H9 (cell line): ENCODE measurements around the gene HCN1. TPM values are rescaled to one million over a fixed set of nuclear protein-coding genes. Genes with fewer than 3 reads are reported as not detected.

Experiments used
- DNase-seq: peaks from one replicate; pipeline ENCODE4 v3.0.0-alpha.2; 2017
- H2AFZ ChIP-seq: one replicate; pipeline ENCODE4 v1.6.1; 2013; ENCODE audit warnings: mild to moderate bottlenecking, low read length, control low read depth, moderate library complexity
- H2AK5ac ChIP-seq: 2 replicates; pipeline ENCODE4 v1.6.1; 2013; ENCODE audit warnings: low read length, control low read depth, mixed read lengths; ENCODE audit not compliant: insufficient read length
- H2BK120ac ChIP-seq: one replicate; pipeline ENCODE4 v1.6.1; 2013; ENCODE audit warnings: low read depth, mild to moderate bottlenecking, low read length, control low read depth, inconsistent platforms; ENCODE audit not compliant: poor library complexity, severe bottlenecking
- H2BK12ac ChIP-seq: 2 replicates; pipeline ENCODE4 v1.6.1; 2013; ENCODE audit warnings: low read length, control low read depth, mixed read lengths, low read depth; ENCODE audit not compliant: insufficient read length
- H2BK15ac ChIP-seq: 2 replicates; pipeline ENCODE4 v1.6.1; 2013; ENCODE audit warnings: low read depth, low read length, control low read depth
- H2BK20ac ChIP-seq: one replicate; pipeline ENCODE4 v1.6.1; 2013; ENCODE audit warnings: low read depth, mild to moderate bottlenecking, low read length, control low read depth, inconsistent platforms; ENCODE audit not compliant: poor library complexity, severe bottlenecking
- H2BK5ac ChIP-seq: 2 replicates; pipeline ENCODE4 v1.6.1; 2013; ENCODE audit warnings: low read length, control low read depth, mixed read lengths; ENCODE audit not compliant: insufficient read length
- H3K14ac ChIP-seq: 2 replicates; pipeline ENCODE4 v1.6.1; 2013; ENCODE audit warnings: low read length, control low read depth; ENCODE audit not compliant: insufficient read depth
- H3K18ac ChIP-seq: 2 replicates; pipeline ENCODE4 v1.6.1; 2013; ENCODE audit warnings: low read depth, mild to moderate bottlenecking, mixed read lengths, low read length, control low read depth; ENCODE audit not compliant: insufficient read length
- H3K23ac ChIP-seq: 2 replicates; pipeline ENCODE4 v1.6.1; 2013; ENCODE audit warnings: low read length, control low read depth, mixed read lengths, low read depth; ENCODE audit not compliant: insufficient read length
- H3K23me2 ChIP-seq: 2 replicates; pipeline ENCODE4 v1.6.1; 2013; ENCODE audit warnings: low read depth, mild to moderate bottlenecking, mixed read lengths, low read length, control low read depth; ENCODE audit not compliant: insufficient read length, poor library complexity, severe bottlenecking
- H3K27ac ChIP-seq: 2 replicates; pipeline ENCODE4 v1.5.1; 2013; ENCODE audit warnings: low read length, control low read depth, mixed read lengths, low read depth; ENCODE audit not compliant: insufficient read length
- H3K27me3 ChIP-seq: 2 replicates; pipeline ENCODE4 v1.6.1; 2013; ENCODE audit warnings: low read length, control low read depth, inconsistent platforms; ENCODE audit not compliant: insufficient read depth
- H3K4ac ChIP-seq: 2 replicates; pipeline ENCODE4 v1.6.1; 2013; ENCODE audit warnings: low read depth, mild to moderate bottlenecking, control low read depth, inconsistent platforms, low read length, moderate library complexity
- H3K4me1 ChIP-seq: 2 replicates; pipeline ENCODE4 v1.6.1; 2013; ENCODE audit warnings: low read length, control low read depth, inconsistent platforms; ENCODE audit not compliant: insufficient read depth
- H3K4me2 ChIP-seq: 2 replicates; pipeline ENCODE4 v1.6.1; 2013; ENCODE audit warnings: low read length, control low read depth, mixed read lengths; ENCODE audit not compliant: insufficient read length, insufficient read depth
- H3K56ac ChIP-seq: 2 replicates; pipeline ENCODE4 v1.6.1; 2013; ENCODE audit warnings: low read depth, mild to moderate bottlenecking, mixed read lengths, low read length, control low read depth; ENCODE audit not compliant: insufficient read length
- H3K79me1 ChIP-seq: 2 replicates; pipeline ENCODE4 v1.6.1; 2013; ENCODE audit warnings: low read depth, mild to moderate bottlenecking, moderate library complexity, low read length, control low read depth, inconsistent platforms; ENCODE audit not compliant: insufficient read depth, poor library complexity, severe bottlenecking
- H3K79me2 ChIP-seq: 2 replicates; pipeline ENCODE4 v1.6.1; 2013; ENCODE audit warnings: low read length, control low read depth, inconsistent platforms; ENCODE audit not compliant: insufficient read depth
- H3K9ac ChIP-seq: 2 replicates; pipeline ENCODE4 v1.6.1; 2013; ENCODE audit warnings: low read length, control low read depth, mixed read lengths; ENCODE audit not compliant: insufficient read length; ENCODE audit errors: extremely low read depth
- H3K9me3 ChIP-seq: one replicate; pipeline ENCODE4 v1.6.1; 2013; ENCODE audit warnings: low read depth, low read length, inconsistent platforms; ENCODE audit not compliant: control insufficient read depth
- H3T11ph ChIP-seq: one replicate; pipeline ENCODE4 v1.6.1; 2013; ENCODE audit warnings: mild to moderate bottlenecking, low read length, control low read depth, inconsistent platforms
- H4K20me1 ChIP-seq: one replicate; pipeline ENCODE4 v1.6.1; 2013; ENCODE audit not compliant: control insufficient read depth, insufficient read length, insufficient read depth
- H4K5ac ChIP-seq: 2 replicates; pipeline ENCODE4 v1.6.1; 2013; ENCODE audit warnings: low read depth, mild to moderate bottlenecking, mixed read lengths, low read length, control low read depth; ENCODE audit not compliant: insufficient read length
- H4K8ac ChIP-seq: replicated peaks from 2 replicates; pipeline ENCODE4 v1.6.1; 2013; ENCODE audit warnings: low read length, control low read depth, mixed read lengths, low read depth; ENCODE audit not compliant: insufficient read length
- H4K91ac ChIP-seq: 2 replicates; pipeline ENCODE4 v1.6.1; 2013; ENCODE audit warnings: low read depth, mild to moderate bottlenecking, moderate library complexity, mixed read lengths, low read length, control low read depth; ENCODE audit not compliant: insufficient read length
- H3K27ac Mint-ChIP-seq, 3 experiments: 2 replicates in 2 of 3; 3 replicates in 1 of 3; pipeline ENCODE4 v1.8.0; 2020 to 2021; ENCODE audit warnings: mixed read lengths in 3 of 3, mild to moderate bottlenecking in 1 of 3, moderate library complexity in 1 of 3
- H3K27me3 Mint-ChIP-seq: 2 replicates; pipeline ENCODE4 v1.8.0; 2021; ENCODE audit warnings: low read depth, mild to moderate bottlenecking, moderate library complexity, mixed read lengths
- H3K36me3 Mint-ChIP-seq, 3 experiments: 2 replicates in 2 of 3; 3 replicates in 1 of 3; pipeline ENCODE4 v1.8.0; 2020 to 2021; ENCODE audit warnings: low read depth in 3 of 3, mixed read lengths in 3 of 3; ENCODE audit not compliant: insufficient read depth in 1 of 3
- H3K4me1 Mint-ChIP-seq, 2 experiments: 2 replicates each; pipeline ENCODE4 v1.8.0; 2020; ENCODE audit warnings: mixed read lengths in 2 of 2
- H3K4me3 Mint-ChIP-seq, 2 experiments: 2 replicates in 1 of 2; 3 replicates in 1 of 2; pipeline ENCODE4 v1.8.0; 2020 to 2021; ENCODE audit warnings: mild to moderate bottlenecking in 2 of 2, mixed read lengths in 2 of 2, moderate library complexity in 1 of 2
- H3K9me3 Mint-ChIP-seq, 2 experiments: 2 replicates in 1 of 2; 3 replicates in 1 of 2; pipeline ENCODE4 v1.8.0; 2020; ENCODE audit warnings: mild to moderate bottlenecking in 2 of 2, mixed read lengths in 2 of 2, moderate library complexity in 1 of 2
- CTCF ChIP-seq: fragments of 200-600 bp; sonication (generic); conservative IDR thresholded peaks from 3 replicates; pipeline ENCODE4 v1.8.0; 2021; ENCODE audit warnings: antibody characterized with exemption, mild to moderate bottlenecking
- WGBS: extraction: QIAGEN DNeasy Blood & Tissue Kit; methylation state at CpG from one replicate; pipeline ENCODE4 v1.1.7; 2013; ENCODE audit warnings: missing lambda C conversion rate, low lambda C conversion rate, mixed read lengths; ENCODE audit not compliant: insufficient read length; ENCODE audit errors: extremely low coverage; 5-methylcytosine and 5-hydroxymethylcytosine counted together
- total RNA-seq: library from RNA; stranded (reverse); gene quantifications from 2 replicates; pipeline ENCODE4 v1.2.1, GENCODE V29; 2021

HCN1 gene
- total RNA-seq, 1 experiment from 2014 or later: 4.6 TPM

- no peak overlapping the region for H2BK5ac ChIP-seq
- no peak overlapping the region for H3T11ph ChIP-seq
- H3K23me2 ChIP-seq: no peaks in the 10 kb centered on the region
- H4K5ac ChIP-seq: no peak overlapping the region
- no peak overlapping the region for H2BK20ac ChIP-seq
- H3K56ac ChIP-seq: no peak overlapping the region
- no peak for DNase-seq
- Mint-ChIP-seq H3K4me3 (no peak overlapping the region), H3K27ac (no peak overlapping the region), H3K36me3 (0 out of 7 replicates have a peak, but pooled peaks cover 0 to under 1% (median 0%) of the 10 kb centered on the region in 3 experiments), H3K9me3 (peaks cover 0 to under 1% of the 10 kb centered on the region in 2 experiments; a peak in 2 of 5 replicates), H3K27me3 (no peaks in the 10 kb centered on the region), H3K4me1 (no peaks in the 10 kb centered on the region)
- TF ChIP-seq CTCF: no peak
- no peak overlapping the region for H2AFZ ChIP-seq
- H3K27me3 ChIP-seq: no peaks in the 10 kb centered on the region
- no peak overlapping the region for H4K91ac ChIP-seq
- H3K79me1 ChIP-seq: no peaks in the 10 kb centered on the region
- WGBS: no CpG with 5 or more reads among the region's 2 CpGs
- H3K79me2 ChIP-seq: no peaks in the 10 kb centered on the region
- H3K9ac ChIP-seq: no peak overlapping the region
- no peak overlapping the region for H2BK12ac ChIP-seq
- no peaks in the 10 kb centered on the region for H3K9me3 ChIP-seq
- H2AK5ac ChIP-seq: no peak overlapping the region
- no peaks in the 10 kb centered on the region; the same call in 1 of the 2 replicates for H3K4me1 ChIP-seq
- no peak overlapping the region for H3K27ac ChIP-seq
- no peak overlapping the region for H3K4me2 ChIP-seq
- no peak overlapping the region for H3K4ac ChIP-seq
- H4K20me1 ChIP-seq: no peaks in the 10 kb centered on the region
- H3K23ac ChIP-seq: no peak overlapping the region
- no peak overlapping the region for H3K18ac ChIP-seq
- no peak overlapping the region for H3K14ac ChIP-seq
- H2BK15ac ChIP-seq: no peak overlapping the region
- H2BK120ac ChIP-seq: no peak overlapping the region
- H4K8ac ChIP-seq: no peak overlapping the region
These were observed 92.1 kb downstream of the HCN1 start for GRCh38 chr5:45604092-45604491.
